ENCODE measurements around the gene ZNF653.
"Not testable (repeated sequence)": the region's sequence is repeated elsewhere in the genome, so short reads cannot be mapped to it uniquely, and the experiment has no call there.

Gene ZNF653

GRCh38 chr19:11456659-11457058 is 49.0 kb downstream of the ZNF653 start:
- DNase-seq (ENCODE audit: low spot score) = no peak

GRCh38 chr19:11455233-11455554 is 50.4 kb downstream of the ZNF653 start:
- DNase-seq (ENCODE audit: low spot score) = not testable (repeated sequence)

GRCh38 chr19:11453468-11454341 is 51.9 kb downstream of the ZNF653 start:
- no peak for DNase-seq (ENCODE audit: low spot score)

- no peak for DNase-seq (ENCODE audit: low spot score)
Observed at GRCh38 chr19:11452620-11453310, 52.9 kb downstream of the ZNF653 start.

- DNase-seq (ENCODE audit: low spot score) = no peak
Observed at GRCh38 chr19:11451871-11452619, 53.6 kb downstream of the ZNF653 start.

- no peak for DNase-seq (ENCODE audit: low spot score)
Observed at GRCh38 chr19:11451327-11451870, 54.2 kb downstream of the ZNF653 start.

GRCh38 chr19:11450570-11451326 is 54.9 kb downstream of the ZNF653 start:
- DNase-seq (ENCODE audit: low spot score) = no peak

GRCh38 chr19:11448923-11449554 is 56.6 kb downstream of the ZNF653 start:
- no peak for DNase-seq (ENCODE audit: low spot score)

- no peak for DNase-seq (ENCODE audit: low spot score)
Observed at GRCh38 chr19:11448410-11448809, 57.2 kb downstream of the ZNF653 start.

- no peak for DNase-seq (ENCODE audit: low spot score)
Observed at GRCh38 chr19:11447347-11448262, 58.0 kb downstream of the ZNF653 start.

GRCh38 chr19:11446652-11447301 is 58.9 kb downstream of the ZNF653 start:
- DNase-seq (ENCODE audit: low spot score) = peak; percentile 92

GRCh38 chr19:11446271-11446651 is 59.4 kb downstream of the ZNF653 start:
- DNase-seq (ENCODE audit: low spot score) = no peak

GRCh38 chr19:11445141-11445540 is 60.5 kb downstream of the ZNF653 start:
- DNase-seq (ENCODE audit: low spot score) = no peak

- DNase-seq (ENCODE audit: low spot score) = no peak
Observed at GRCh38 chr19:11444059-11444458, 61.6 kb downstream of the ZNF653 start.

- no peak for DNase-seq (ENCODE audit: low spot score)
Observed at GRCh38 chr19:11437955-11438354, 67.7 kb downstream of the ZNF653 start.

- DNase-seq (ENCODE audit: low spot score) = no peak
Observed at GRCh38 chr19:11435833-11436313, 69.8 kb downstream of the ZNF653 start.

- peak; percentile 100 for DNase-seq (ENCODE audit: low spot score)
Observed at GRCh38 chr19:11435057-11435832, 70.4 kb downstream of the ZNF653 start, which contains the start of the genes ODAD3 and PRKCSH. TSS of gene ODAD3 (minus strand) at chr19:11435121. CDS start at chr19:11435016, 105 bp downstream. TSS of gene PRKCSH (plus strand) at chr19:11435635. CDS start at chr19:11436118, 483 bp downstream.

- DNase-seq (ENCODE audit: low spot score) = no peak
Observed at GRCh38 chr19:11434703-11435056, 71.0 kb downstream of the ZNF653 start.
